ENCODE data around the gene HMCN2. TPM values are rescaled to one million over a fixed set of nuclear protein-coding genes. Genes with fewer than 3 reads are reported as not detected.

The HMCN2 gene
- total RNA-seq, 6 experiments from 2014 or later: under 0.01 to 0.05 (median 0.02) TPM; not detected in 3

DNA sequence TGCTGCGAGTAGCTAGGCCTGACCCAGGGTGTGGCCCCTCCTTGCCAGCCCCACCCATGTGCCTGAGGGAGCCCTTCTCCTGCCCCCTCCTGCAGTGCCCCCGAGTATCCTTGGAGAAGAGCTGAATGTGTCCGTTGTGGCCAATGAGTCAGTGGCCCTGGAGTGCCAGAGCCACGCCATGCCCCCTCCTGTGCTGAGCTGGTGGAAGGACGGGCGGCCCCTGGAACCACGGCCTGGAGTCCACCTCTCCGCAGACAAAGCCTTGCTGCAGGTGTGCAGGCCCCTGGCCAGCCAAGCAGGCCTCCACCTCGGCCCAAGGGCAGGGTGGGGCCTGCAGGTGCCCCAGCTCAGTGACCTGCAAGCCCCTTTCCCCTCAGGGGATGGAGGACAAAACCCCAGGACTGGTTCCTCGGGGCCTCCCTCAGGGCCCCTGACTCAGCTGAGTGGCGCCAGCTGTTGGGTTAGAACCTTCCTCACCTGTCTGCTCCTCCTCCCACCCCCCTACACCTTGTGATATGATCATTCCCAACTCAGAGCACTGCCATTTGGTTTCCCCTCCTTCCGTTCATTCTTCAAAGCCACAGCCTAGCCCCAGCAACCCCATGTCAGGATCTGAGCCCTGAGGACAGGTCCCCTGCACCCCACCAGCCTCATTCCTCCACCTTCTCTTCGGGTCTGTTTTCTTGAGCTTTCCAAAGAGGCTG, 99.2 kb downstream of the HMCN2 start:
- Mint-ChIP-seq H3K27ac (no peak overlapping the region), H3K9me3 (no peaks in the 10 kb centered on the region), H3K4me1 (ENCODE audit: low read depth) (no peaks in the 10 kb centered on the region), H3K4me3 (no peak overlapping the region), H3K36me3 (ENCODE audit: low read depth) (no peaks in the 10 kb centered on the region), H3K27me3 (ENCODE audit: insufficient read depth) (peaks cover 17% of the 10 kb centered on the region)
- DNase-seq: no peak
- TF ChIP-seq, protein P1, sequence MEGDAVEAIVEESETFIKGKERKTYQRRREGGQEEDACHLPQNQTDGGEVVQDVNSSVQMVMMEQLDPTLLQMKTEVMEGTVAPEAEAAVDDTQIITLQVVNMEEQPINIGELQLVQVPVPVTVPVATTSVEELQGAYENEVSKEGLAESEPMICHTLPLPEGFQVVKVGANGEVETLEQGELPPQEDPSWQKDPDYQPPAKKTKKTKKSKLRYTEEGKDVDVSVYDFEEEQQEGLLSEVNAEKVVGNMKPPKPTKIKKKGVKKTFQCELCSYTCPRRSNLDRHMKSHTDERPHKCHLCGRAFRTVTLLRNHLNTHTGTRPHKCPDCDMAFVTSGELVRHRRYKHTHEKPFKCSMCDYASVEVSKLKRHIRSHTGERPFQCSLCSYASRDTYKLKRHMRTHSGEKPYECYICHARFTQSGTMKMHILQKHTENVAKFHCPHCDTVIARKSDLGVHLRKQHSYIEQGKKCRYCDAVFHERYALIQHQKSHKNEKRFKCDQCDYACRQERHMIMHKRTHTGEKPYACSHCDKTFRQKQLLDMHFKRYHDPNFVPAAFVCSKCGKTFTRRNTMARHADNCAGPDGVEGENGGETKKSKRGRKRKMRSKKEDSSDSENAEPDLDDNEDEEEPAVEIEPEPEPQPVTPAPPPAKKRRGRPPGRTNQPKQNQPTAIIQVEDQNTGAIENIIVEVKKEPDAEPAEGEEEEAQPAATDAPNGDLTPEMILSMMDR (IDR thresholded peaks at IDR 0.05): no peak

DNA sequence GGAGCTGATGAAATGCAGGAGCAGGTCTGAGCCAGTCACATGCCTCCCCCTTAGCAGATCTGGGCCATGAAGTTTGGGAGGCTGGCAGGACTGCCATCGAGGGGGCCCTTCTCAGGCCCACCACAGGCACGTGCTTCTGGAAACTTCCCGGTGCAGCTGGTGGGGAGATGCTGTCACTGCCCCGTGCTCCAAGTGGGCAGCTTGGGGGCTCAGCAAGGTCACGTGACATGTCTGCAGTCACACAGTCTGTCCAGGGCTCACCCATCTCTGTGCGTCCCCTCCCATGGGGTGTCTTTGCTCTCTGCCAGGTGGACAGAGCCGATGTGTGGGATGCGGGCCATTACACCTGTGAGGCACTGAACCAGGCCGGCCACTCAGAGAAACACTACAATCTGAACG, 99.8 kb downstream of the HMCN2 start:
- H3K9me3 Mint-ChIP-seq: no peaks in the 10 kb centered on the region
- H3K36me3 Mint-ChIP-seq (ENCODE audit: low read depth): no peaks in the 10 kb centered on the region
- no peak overlapping the region for H3K4me3 Mint-ChIP-seq

DNA sequence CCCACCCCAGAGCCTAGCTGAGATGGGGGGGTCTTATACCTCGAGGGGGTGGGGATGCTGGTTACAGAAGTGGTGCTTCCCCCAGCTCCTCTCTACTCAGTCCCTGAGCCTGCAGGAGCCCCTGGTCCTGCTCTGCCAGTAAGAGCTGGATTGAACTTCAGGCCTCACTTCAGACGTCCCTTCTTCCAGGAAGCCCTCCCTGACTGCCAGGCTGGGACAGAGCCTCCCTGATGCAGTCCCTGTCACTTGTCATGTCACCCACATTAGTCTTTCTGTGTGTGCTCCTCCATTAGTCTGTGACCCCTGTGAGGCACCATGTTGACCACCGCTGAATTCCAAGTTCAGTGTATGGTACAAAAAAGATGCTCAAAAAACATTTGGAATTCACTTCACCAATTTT, 100.5 kb downstream of the HMCN2 start:
- Mint-ChIP-seq H3K27me3 (ENCODE audit: insufficient read depth) (peaks cover 18% of the 10 kb centered on the region), H3K36me3 (ENCODE audit: low read depth) (no peaks in the 10 kb centered on the region), H3K4me1 (ENCODE audit: low read depth) (no peaks in the 10 kb centered on the region), H3K4me3 (no peak overlapping the region), H3K27ac (no peak overlapping the region), H3K9me3 (no peaks in the 10 kb centered on the region)
- DNase-seq: no peak
- TF ChIP-seq, protein P1 (IDR thresholded peaks at IDR 0.05): no peak

More for the DNA sequence above, 99.8 kb downstream of the HMCN2 start:
- DNase-seq: no peak
- Mint-ChIP-seq H3K4me1 (ENCODE audit: low read depth) (no peaks in the 10 kb centered on the region), H3K27me3 (ENCODE audit: insufficient read depth) (peaks cover 15% of the 10 kb centered on the region), H3K27ac (no peak overlapping the region)
- TF ChIP-seq, protein P1 (IDR thresholded peaks at IDR 0.05): no peak

DNA sequence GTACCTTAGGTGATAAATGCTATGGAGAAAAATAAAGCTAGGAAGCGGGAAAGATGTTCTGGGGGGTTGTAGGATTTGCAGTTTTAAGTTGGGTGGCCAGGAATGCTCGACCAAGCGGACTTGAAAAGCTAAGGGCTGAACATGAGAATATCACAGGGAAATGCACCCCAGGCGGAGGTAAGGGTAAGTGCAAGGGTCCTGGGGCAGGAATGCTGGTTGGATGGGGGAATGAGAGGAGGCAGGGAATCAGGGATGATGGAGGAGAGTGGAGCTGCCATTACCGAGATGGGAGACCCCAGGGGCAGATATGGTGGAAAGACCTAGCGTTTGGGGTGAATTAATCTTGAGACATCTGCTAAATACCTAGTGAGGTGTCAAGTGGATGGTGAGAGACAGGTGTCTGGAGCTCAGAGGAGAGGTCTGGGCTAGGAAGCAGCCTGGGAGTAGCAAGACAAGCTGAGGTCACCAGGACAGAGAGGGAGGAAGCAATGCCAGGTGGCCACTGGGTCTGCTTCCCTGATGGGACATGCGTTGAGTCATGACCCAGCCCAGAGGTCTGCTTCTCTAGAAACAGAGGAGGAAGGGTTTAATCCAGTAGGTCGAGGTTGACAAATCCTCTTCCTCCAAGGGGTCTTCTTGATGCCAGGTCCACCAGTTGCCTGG, 101.5 kb downstream of the HMCN2 start:
- Mint-ChIP-seq H3K36me3 (ENCODE audit: low read depth) (no peaks in the 10 kb centered on the region), H3K4me1 (ENCODE audit: low read depth) (no peaks in the 10 kb centered on the region), H3K27me3 (ENCODE audit: insufficient read depth) (peaks cover 20% of the 10 kb centered on the region), H3K9me3 (no peaks in the 10 kb centered on the region), H3K27ac (no peak overlapping the region), H3K4me3 (no peak overlapping the region)
- no peak for DNase-seq
- TF ChIP-seq, protein P1 (IDR thresholded peaks at IDR 0.05): no peak

DNA sequence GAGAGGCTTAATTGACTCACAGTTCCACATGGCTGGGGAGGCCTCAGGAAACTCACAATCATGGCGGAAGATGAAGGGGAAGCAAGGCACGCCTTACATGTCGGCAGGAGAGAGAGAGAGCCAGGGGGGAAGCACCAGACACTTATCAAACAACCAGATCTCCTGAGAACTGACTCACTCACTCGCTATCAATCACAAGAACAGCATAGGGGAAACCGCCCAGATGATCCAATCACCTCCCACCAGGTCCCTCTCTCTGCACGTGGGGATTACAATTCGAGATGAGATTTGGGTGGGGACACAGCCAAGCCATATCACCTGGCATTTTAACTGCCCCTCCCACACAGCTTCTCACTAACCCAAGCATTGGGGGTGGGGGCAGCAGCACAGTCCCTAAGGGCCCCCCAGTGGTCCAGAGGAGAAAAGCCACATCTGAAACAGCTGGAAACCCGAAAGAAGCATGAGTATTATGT, 103.1 kb downstream of the HMCN2 start:
- H3K27ac Mint-ChIP-seq: no peak overlapping the region
- H3K4me3 Mint-ChIP-seq: no peak overlapping the region
- TF ChIP-seq, protein P1 (IDR thresholded peaks at IDR 0.05): no peak
- no peak for DNase-seq
- no peaks in the 10 kb centered on the region for H3K4me1 Mint-ChIP-seq (ENCODE audit: low read depth)
- H3K27me3 Mint-ChIP-seq (ENCODE audit: insufficient read depth): peaks cover 21% of the 10 kb centered on the region
- H3K36me3 Mint-ChIP-seq (ENCODE audit: low read depth): no peaks in the 10 kb centered on the region
- no peaks in the 10 kb centered on the region for H3K9me3 Mint-ChIP-seq
